Activated naive CD4-positive, alpha-beta T cell (primary cell): ENCODE data around the gene NXPE1.

Experiments used
- DNase-seq, 4 experiments: peaks; one replicate each; lab custom pipeline; 2025; lab: John Stamatoyannopoulos, UW

The NXPE1 gene

GRCh38 chr11:114562166-114562916 is 2.7 kb upstream of the NXPE1 start:
- no peak for DNase-seq

- DNase-seq: no peak
These were observed 3.5 kb downstream of the NXPE1 start for GRCh38 chr11:114556135-114556534.

GRCh38 chr11:114553642-114554041 is 6.0 kb downstream of the NXPE1 start:
- no peak for DNase-seq

GRCh38 chr11:114551060-114551459 is 8.6 kb downstream of the NXPE1 start:
- no peak for DNase-seq

GRCh38 chr11:114525682-114526081 is 34.0 kb downstream of the NXPE1 start:
- DNase-seq: no peak

GRCh38 chr11:114524122-114524521 is 35.6 kb downstream of the NXPE1 start:
- DNase-seq: no peak

GRCh38 chr11:114522818-114523217 is 36.9 kb downstream of the NXPE1 start:
- no peak for DNase-seq

- DNase-seq: no peak
These were observed 48.1 kb downstream of the NXPE1 start for GRCh38 chr11:114511538-114511937.

GRCh38 chr11:114511079-114511478 is 48.6 kb downstream of the NXPE1 start:
- no peak for DNase-seq

- no peak for DNase-seq
These were observed 57.8 kb downstream of the NXPE1 start for GRCh38 chr11:114501901-114502300.

GRCh38 chr11:114499756-114500155 is 59.9 kb downstream of the NXPE1 start:
- no peak for DNase-seq

GRCh38 chr11:114496915-114497314 is 62.8 kb downstream of the NXPE1 start:
- no peak for DNase-seq

GRCh38 chr11:114483929-114484328 is 75.8 kb downstream of the NXPE1 start:
- no peak for DNase-seq

- no peak for DNase-seq
These were observed 77.6 kb downstream of the NXPE1 start for GRCh38 chr11:114482114-114482513.

GRCh38 chr11:114479331-114479730 is 80.3 kb downstream of the NXPE1 start:
- DNase-seq: no peak

GRCh38 chr11:114478768-114479167 is 80.9 kb downstream of the NXPE1 start:
- no peak for DNase-seq

- DNase-seq: no peak
These were observed 81.7 kb downstream of the NXPE1 start for GRCh38 chr11:114478001-114478410.

- DNase-seq: no peak
These were observed 87.0 kb downstream of the NXPE1 start for GRCh38 chr11:114472661-114473060.
